GM03348 (cell line): ENCODE results near the gene PIK3CD.
"Not testable (repeated sequence)": the region's sequence is repeated elsewhere in the genome, so short reads cannot be mapped to it uniquely, and the experiment has no call there.

Experiments used
- DNase-seq: peaks from one replicate; pipeline ENCODE4 v3.0.0; 2012; ENCODE audit warnings: low spot score

The PIK3CD gene

DNA sequence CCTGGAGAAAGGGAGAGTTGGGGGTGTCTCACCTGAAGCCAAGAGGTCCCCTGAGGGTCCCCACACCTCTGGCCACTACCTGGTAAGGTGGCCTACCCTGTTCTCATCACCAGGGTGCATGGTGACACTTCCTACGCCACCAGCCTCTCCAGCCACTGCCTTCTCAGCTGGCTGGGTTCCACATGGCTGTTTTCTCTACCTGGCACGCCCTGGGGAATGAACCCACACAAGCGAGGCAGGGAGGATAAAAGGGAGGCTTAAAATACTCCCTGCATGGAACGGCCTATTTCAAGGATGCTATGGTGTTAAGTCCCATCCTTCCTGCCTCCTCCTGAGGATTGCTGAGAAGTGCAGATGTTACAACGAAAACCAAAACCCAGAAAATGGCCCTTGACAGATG is 84.7 kb downstream of the PIK3CD start:
- DNase-seq, result peak; percentile 4

DNA sequence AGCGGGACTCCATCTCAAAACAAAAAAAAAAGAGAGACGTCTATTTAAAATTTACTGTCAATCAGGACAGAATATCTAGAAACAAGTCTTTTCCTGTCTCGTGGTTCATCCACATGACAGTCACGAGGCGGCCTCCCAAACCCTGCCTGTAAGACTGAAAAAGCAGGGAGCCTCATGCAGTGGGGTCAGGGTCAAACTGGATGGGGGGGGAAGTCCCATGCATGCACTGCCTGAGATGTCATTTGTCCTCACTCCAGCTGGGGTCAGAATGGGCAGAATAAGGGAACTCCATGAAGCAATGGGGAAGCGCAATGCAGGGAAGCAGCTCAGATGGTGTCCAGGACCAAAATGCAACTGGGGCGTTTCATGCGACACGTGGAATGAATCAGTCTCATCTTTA is 85.5 kb downstream of the PIK3CD start:
- no peak for DNase-seq

DNA sequence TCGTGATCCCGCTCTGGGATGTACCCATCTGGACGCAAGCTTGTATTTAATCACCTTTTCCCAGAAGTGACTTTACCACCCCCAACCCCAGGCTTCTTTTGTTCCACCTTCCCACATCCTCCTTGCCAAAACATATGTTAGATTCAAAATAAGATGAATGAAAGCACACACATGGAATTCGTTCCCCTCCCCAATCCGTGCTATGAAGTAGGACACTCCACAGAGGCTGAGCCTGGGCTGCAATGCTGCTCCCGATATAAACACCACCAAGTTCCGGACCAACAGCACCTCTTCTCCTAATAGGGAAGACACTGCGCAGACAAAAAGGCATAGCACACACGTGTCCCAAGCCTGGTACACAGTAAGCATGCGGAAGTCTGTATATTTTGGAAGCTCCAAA is 86.1 kb downstream of the PIK3CD start:
- DNase-seq, result no peak

DNA sequence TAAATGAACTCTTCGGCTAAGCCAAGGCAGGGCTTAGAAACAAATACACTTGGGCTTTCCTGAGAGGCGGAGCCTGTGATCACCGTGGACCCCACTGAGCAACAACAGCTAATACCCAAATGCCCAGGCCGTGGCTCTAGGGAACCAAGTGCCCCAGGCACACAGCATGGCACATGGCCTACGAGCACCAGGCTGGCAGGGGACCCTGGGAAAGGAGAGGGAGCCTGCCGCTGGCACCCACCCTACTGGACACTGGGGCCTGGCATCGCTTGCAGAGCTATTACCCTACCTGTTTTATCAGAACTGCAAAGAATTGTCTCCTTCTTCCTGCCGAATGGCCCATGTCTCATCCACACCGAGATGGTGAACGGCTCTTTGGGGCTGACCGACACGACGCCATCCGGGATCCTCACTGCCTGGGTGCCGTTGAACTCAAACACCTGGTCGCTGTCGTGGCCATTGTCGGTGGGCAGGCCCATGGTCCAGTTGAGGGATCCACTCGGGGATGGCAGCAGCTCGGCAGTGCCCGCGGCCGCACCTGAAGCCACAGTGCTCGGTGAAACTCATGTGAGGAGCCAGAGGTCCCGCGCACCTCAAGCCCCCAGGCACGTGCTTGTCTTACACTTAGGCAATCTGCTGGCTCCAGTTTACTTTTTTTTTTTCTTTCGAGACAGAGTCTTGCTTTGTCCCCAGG is 92.7 kb downstream of the PIK3CD start:
- DNase-seq, result no peak

DNA sequence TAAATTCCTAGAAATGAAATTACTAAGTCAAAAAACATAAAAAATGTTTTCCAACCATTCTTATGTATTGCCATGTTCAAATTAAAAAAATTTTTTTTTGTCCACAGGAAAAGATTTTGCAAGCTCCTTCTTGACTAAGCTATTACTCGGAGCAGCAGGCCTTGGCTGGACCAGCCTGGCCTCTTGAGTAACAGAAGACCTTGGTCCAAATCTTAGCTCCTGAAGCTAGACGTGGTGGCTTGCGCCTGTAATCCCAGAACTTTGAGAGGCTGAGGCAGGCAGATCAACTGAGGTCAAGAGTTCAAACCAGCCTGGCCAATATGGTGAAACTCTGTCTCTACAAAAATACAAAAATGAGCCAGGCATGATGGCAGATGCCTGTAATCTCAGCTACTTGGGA is 94.7 kb downstream of the PIK3CD start:
- peak; percentile 35 for DNase-seq

DNA sequence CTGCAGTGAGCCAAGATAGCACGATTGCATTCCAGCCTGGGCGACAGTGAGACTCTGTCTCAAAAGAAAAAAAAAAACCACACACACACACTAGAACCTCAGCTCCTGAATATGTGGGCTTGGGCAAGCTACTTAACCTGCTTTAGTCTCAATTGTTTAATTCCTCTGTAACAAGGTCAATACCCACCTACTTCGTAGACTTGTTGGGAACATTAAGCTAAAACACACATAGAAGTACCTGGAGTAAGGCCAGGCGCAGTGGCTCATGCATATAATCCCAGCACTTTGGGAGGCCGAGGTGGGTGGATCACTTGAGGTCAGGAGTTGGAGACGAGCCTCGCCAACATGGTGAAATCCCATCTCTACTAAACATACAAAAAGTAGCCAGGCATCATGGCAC is 95.1 kb downstream of the PIK3CD start:
- DNase-seq, result no peak

DNA sequence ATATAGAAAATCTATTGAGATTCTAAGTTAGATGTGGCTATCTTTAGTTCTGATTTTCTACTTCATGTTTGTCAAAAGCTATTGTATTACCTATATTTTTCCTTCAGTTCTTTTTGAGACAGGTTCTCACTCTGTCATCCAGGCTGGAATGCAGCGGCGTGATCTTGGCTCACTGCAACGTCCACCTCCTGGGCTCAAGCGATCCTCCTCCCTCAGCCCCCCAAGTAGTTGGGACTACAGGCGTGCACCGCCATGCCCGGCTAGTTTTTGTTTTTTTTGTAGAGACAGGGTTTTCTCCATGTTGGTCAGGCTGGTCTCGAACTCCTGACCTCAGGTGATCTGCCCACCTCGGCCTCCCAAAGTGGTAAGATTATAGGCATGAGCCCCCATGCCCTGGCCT is 96.9 kb downstream of the PIK3CD start:
- not testable (repeated sequence) for DNase-seq

DNA sequence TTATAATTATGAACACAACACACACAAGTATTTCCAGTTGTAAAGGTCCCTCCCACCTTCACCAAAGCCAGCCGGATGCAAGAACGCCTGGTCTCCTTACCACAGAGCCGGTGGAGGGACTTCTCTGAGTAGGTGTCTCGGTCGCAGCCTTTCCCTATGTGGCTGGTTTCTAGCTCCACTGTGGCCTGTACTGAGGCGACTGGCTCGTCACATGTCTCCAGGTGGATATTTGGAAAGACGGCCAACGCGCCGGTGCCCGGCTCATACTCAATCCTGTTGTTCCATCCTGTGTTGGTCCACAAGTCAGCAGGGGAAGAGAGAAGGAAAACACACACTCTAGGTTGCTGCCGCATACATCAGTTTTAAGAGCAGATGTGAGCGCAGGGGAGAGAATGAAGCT is 97.8 kb downstream of the PIK3CD start:
- DNase-seq, result no peak

DNA sequence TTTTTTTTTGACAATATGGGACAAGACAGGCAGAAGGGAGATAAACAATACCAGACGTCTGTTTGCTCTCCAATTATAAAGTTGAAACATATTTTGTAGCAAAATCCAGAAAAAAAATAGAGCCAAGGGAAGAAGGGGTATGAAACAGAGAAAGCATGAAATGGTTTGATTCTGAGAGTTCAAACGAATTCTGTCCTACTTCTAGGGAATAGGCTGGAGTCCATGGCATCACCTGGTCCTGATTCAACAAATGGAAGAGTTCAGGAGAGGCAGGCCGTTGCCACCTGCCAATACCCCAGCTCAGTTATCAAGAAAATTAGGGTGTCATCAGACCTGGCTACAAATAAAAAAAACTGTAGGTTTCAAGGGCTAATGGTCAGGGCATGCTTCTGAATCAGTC is 100.4 kb downstream of the PIK3CD start:
- no peak for DNase-seq

DNA sequence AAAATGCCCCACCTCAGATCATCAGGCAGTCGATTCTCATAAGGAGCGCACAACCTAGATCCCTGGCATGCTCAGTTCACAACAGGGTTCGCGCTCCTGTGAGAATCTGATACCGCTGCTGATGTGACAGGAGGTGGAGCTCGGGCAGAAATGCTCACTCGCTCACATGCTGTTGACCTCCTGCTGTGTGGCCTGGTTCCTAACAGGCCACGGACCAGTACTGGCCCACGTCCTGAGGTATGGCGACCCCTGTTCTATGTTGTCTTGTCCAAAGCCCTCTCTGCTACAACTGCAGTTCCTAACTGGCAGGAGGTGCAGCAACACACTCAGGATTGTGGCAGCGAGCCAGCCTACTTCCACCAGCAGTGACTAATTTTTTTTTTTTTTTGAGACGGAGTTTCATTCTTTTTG is 101.6 kb downstream of the PIK3CD start:
- peak; percentile 80 for DNase-seq

DNA sequence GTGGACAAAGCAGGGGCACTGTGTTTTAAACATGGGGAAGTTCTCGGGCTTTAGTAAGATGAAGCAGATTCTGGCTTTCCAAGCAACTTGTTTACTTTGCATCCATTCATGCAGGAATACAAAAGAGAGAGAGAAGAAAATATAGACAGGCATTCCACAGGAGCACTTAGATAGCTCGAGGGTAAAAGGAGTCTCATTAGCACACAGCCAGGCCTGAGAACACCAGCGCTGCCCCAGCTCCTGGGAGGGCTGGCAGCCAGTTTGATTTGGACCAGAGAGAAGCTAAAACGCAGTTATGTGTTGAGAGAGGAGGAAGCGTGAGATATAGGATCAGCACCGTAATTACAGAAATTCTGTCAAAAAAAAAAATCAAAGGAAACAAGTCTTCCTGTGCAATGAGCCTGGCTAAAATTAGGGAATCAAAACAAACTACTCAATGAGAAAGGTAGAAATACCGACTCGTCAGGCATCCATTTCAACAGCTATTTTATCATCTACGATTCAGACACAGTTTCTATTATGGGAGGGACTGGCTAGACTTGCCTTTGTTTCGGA is 104.0 kb downstream of the PIK3CD start:
- DNase-seq, result no peak

DNA sequence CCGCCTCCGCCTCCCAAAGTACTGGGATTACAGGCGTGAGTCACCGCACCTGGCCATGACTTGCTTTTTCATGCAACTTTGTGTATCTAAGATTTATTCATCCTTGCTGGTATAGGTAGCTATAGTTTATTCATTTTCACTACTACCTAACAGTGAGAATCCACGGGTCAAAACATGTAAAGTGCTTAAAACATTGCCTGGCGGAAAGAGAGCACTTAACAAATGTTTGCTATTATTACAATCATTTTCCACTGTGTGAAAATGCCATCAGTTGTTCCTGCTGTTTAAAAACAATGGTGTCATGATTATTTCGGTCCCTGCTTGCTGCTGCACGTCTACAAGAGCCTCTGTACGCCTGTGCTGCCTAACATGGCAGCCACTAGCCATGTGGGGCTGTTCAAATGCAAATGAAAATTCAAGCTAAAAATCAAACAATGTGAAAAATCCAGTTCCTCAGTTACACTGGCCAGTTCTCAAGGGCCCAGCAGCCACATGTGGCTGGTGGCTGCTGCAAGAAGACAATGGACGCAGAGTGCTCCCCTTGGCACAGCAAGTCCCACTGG is 107.1 kb downstream of the PIK3CD start:
- no peak for DNase-seq

DNA sequence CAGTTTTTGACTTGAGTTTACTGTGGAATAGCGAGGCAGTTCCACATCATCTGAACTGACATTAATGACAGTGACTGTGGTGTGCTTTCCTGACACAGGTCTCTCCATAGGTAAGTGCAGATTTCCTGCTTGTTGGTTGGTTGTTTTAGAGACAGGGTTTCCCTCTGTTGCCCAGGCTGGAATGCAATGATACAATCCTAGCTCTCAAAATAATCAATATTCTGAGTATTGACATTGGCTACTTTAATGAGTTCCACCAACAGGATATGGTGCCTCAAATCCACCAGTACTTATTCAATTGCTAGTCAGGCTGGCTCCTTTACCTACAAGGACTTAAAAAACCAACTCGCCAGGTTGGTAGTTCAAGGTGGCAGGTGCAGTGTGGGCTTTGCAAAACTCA is 108.4 kb downstream of the PIK3CD start:
- no peak for DNase-seq

DNA sequence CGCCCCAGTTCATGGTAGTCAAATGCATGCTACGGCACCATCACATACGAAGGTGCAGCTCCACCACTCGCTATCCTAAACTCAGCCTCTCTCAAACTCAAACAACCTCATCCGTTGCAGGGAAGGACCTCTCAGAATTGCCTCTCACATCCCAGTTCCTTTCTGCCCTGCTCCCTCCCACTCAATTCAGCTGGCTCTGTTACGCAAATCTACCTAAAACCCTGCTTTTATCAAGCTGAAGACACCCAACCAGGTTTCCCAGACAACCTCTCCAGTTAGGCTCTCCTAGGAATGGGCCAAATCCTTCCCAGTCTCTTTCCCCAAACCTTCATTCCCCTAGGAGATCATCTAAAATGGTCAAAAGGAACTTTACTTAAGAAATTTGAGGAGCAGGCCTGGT is 109.3 kb downstream of the PIK3CD start:
- no peak for DNase-seq

DNA sequence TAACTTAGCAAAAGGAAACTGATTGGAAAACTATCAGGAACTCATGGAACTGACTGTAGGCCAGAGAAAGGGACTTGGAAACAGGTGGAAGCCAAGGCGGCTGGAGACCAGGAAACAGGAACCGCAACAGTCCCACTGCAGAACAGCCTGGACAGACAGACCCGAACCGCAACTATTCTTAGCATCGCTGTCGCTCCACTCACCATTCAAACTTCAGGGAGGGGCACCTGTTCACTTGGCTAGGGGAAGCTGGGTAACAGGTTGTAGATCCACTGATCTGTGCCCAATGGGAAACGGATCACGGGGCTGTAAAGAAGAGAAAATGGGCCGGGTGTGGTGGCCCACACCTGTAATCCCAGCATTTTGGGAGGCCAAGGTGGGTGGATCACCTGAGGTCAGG is 110.3 kb downstream of the PIK3CD start:
- DNase-seq, result no peak

DNA sequence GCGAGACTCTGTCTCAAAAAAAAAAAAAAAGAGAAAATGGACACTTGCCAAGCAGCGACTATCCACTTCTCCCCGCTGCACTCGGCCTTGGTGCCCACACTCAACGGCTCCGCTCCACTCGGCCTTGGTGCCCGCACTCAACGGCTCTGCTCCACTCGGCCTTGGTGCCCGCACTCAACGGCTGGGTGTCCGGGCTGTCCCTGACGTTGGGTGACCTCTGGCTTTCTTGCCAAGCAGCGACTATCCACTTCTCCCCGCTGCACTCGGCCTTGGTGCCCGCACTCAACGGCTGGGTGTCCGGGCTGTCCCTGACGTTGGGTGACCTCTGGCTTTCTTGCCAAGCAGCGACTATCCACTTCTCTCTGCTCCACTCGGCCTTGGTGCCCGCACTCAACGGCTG is 110.9 kb downstream of the PIK3CD start:
- not testable (repeated sequence) for DNase-seq

DNA sequence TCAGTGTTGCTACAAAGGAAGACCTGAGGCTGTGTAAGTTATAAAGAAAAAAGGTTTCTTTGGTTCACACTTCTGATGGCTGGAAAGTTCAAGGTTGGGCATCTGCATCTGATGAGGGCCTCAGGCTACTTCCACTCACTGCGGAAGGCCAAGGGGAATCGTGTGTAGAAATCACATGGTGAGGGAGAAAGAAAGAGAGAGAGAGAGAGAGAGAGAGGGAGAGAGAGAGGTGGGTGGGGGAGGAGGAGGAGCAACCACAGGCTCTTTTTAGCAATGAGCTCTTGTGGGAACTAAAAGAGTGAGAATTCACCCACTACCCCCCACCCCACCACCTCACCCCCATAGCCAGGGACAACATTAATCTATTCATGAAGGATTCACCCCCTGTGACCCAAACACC is 112.4 kb downstream of the PIK3CD start:
- DNase-seq, result no peak

DNA sequence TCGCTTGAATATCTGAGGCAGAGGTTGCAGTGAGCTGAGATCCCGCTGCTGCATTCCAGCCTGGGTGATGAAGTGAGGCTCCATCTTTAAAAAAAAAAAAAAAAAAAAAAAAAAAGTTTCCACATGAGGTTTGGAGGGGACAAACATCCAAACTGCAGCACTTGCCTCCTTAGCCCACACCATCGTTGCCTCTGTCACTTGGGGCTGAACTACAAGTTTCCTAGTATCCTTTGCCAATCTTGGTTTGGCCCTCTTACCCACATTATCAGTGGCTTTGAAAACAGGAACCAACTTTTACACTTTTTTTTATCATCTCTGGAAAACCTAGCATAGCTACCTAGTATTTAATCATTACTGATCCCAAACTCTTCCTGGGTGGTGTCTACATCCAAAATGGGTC is 113.0 kb downstream of the PIK3CD start:
- no peak for DNase-seq

DNA sequence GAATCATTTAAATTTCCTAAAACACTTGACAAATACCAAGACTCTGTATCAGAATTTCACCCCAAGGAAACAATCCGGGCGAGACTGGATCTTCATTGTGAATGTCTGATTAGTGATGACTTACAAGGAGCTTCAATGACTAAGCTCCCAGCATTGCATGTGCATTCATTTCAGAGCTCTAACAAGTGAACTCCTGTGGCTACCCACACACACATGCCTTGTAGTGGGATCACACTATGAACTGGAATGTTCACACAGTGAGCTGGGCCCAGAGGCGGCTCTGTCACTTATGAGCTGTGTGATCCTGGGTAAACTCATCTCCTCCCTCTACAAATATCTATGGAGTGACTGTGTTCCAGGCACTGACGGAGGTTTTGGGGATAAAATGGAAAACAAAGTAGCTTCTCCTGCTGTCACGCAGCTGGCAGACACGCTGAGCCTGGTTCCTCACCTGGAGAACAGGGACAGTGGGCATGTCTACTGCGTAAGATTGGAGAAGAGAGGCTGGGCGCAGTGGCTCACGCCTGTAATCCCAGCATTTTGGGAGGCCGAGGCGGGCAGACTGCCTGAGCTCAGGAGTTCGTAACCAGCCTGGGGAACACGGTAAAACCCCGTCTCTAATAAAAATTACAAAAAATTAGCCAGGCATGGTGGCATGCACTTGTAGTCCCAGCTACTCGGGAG is 115.4 kb downstream of the PIK3CD start:
- DNase-seq, result peak; percentile 93

DNA sequence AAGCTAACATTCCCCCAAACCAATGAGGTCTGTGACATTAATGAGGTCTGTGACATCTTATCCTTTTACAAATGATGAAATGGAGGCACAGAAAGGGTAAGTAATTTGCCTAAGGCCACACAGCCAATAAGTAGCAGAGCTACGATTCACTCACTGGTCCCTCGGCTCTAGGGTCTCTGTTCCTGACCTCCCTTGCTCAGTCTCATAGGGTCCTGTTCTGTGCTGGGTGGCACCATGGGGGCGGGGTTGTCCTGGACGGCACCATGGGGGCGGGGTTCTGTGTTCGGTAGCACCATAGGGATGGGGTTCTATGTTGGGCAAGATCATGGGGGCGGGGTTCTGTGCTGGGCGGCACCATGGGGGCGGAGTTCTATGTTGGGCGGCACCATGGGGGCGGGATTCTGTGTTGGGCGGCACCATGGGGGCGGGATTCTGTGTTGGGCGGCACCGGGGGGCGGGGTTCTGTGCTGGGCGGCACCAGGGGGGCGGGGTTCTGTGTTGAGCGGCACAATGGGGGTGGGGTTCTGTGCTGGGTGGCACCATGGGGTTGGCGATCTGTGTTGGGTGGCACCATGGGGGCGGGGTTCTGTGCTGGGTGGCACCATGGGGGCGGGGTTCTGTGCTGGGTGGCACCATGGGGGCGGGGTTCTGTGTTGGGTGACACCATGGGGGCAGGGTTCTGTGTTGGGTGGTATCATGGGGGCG is 116.6 kb downstream of the PIK3CD start:
- no peak for DNase-seq

DNA sequence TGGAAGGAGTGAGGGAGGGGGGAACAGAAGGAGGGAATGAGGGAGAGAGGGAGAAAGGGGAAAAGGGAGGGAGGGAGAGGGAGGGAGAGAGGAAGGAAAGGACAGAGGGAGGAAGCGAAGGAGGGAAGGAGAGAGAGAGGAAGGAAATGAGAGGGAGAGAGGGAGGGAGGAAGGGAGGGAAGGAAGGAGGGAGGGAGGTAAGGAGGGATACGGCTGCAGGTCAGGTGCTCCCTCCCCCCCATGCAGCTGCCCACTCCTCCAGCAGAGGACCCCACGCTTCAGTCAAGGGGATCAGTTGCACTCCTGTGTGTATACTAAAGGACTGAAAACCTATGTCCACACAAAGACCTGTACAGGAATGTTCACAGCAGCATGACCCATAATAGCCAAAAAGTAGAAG is 117.5 kb downstream of the PIK3CD start:
- no peak for DNase-seq

DNA sequence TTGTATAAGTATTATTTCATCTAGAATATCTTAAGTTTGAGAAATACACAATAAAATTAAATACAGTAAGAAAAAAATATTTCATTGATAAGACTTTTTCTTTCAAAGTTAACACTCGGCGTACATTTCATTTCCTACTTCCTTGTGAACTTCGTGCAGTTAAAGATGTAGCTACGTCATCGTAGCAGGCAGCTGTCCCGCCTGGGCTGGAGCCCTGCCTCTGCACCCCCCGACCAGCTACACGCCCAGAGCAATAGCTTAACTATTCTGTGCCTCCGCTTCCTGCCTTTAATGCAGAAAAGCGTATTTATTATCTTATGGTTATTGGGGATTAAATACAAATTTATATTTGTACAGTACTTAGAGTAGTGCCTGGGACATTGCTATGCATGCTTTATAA is 118.8 kb downstream of the PIK3CD start:
- no peak for DNase-seq
